Astrocyte of the cerebellum (primary cell): ENCODE data around the gene FAAP100.

Experiments used
- DNase-seq: peaks from one replicate; pipeline ENCODE4 v3.0.0-alpha.2; 2011; ENCODE audit warnings: low read depth
- H3K4me3 ChIP-seq: 2 replicates; pipeline ENCODE4 v1.5.1; 2011; ENCODE audit warnings: mild to moderate bottlenecking, low read depth, low read length, moderate library complexity
- in situ Hi-C: cut with HindIII; loops from 2 replicates; pipeline ENCODE4 v1.10.0; 2017; ENCODE audit warnings: low sequenced_read_pairs
- TF ChIP-seq, protein P1 (sequence below): IDR thresholded peaks from 2 replicates; pipeline ENCODE4 v1.5.1; 2012; ENCODE audit warnings: low read length, low read depth, moderate library complexity, mild to moderate bottlenecking; ENCODE audit errors: missing control alignments

The FAAP100 gene

DNA sequence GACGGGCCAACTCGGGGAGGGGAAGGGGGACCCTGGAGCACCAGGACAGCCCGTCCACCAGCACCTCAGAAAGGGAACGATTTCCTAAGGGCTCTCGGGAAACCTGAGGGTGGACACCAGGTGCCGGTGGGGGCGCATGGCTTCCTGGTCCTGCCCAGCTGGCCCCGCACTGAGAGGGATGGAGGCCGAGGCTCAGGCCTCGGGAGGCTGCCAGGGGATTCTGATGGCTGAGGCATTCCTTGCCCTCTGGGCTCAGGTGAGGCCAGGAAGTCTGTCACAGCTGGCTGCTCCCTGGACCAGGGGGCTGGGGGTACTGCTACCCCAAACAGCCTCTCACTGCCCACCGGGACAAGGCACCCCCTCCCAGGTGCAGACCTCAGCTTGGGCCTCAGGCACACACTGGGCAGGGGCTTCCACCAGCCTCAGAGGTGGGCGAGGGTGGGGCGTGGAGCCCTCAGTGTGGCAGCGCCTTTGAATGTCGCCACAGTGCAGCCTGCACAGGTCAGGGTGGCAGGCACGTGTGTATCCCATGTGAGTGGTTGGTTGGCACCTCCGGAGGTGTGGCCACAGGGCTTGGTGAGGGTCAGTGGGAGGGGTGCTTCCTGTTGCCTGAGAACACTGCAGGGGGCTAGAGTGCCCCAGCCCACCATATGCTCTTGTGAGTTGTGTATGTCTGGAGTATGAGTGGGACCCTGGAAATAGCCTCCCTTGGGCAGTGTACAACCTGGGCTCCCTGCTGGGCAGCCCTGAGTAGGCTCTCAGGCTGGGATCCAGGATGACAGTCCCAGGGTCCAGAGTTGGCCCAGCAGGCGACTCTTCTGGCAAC, 27.9 kb downstream of the FAAP100 start:
- in situ Hi-C loops, result no loop called here
- no peak overlapping the region for H3K4me3 ChIP-seq
- no peak for DNase-seq
- TF ChIP-seq, protein P1, sequence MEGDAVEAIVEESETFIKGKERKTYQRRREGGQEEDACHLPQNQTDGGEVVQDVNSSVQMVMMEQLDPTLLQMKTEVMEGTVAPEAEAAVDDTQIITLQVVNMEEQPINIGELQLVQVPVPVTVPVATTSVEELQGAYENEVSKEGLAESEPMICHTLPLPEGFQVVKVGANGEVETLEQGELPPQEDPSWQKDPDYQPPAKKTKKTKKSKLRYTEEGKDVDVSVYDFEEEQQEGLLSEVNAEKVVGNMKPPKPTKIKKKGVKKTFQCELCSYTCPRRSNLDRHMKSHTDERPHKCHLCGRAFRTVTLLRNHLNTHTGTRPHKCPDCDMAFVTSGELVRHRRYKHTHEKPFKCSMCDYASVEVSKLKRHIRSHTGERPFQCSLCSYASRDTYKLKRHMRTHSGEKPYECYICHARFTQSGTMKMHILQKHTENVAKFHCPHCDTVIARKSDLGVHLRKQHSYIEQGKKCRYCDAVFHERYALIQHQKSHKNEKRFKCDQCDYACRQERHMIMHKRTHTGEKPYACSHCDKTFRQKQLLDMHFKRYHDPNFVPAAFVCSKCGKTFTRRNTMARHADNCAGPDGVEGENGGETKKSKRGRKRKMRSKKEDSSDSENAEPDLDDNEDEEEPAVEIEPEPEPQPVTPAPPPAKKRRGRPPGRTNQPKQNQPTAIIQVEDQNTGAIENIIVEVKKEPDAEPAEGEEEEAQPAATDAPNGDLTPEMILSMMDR, result no peak

- in situ Hi-C loops, result no loop called here
- no peak overlapping the region for H3K4me3 ChIP-seq
- TF ChIP-seq, protein P1, result no peak
- DNase-seq, result no peak
Measured at GRCh38 chr17:81523402-81524038, 28.6 kb downstream of the FAAP100 start.

DNA sequence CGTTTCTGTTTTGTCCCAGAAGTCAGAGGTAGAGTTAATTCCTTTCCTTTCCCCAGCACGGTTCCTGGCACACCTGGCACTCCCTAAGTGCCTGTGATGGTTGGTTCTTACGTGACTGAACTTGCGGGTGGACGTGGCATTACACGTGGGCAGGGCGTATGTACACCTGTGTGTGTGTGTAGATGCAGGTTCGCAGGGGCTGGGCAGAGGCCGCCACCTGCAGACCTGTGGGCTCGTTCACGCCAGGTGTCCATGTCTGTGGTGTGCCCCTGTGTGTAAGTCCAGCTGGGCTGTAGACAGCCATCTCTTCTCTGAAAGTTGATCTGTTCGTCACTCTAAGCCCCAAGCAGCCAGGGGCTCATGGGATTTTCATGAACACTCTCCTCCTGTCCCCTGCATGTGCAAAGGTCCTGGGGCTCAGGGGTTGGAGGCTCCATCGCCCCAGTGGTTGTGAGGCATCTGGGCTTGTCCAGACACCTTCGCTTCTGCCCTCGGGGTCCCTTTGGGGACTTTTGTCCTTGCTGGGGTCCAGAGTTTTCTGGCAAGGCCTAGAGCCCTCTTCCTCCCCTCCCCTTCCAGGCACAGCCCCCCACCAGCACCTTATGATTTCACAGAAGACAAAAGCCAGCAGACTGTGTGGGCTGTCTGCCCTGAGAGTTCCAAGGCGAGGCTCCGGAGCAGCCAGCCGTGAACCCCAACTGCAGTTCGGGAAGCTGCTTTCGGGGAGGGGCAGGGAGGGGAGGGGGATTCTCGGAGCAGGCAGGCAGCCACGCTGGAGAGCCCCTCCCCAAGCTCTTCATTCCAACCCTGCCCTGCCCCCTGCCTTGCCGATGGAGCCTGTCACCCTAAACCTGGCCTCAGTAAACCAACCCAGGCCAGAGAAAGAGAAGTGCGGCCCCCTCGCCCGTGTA, 29.4 kb downstream of the FAAP100 start:
- no peak for DNase-seq
- TF ChIP-seq, protein P1, result peak; percentile 53
- H3K4me3 ChIP-seq, result no peak overlapping the region
- in situ Hi-C loops, result no loop called here

DNA sequence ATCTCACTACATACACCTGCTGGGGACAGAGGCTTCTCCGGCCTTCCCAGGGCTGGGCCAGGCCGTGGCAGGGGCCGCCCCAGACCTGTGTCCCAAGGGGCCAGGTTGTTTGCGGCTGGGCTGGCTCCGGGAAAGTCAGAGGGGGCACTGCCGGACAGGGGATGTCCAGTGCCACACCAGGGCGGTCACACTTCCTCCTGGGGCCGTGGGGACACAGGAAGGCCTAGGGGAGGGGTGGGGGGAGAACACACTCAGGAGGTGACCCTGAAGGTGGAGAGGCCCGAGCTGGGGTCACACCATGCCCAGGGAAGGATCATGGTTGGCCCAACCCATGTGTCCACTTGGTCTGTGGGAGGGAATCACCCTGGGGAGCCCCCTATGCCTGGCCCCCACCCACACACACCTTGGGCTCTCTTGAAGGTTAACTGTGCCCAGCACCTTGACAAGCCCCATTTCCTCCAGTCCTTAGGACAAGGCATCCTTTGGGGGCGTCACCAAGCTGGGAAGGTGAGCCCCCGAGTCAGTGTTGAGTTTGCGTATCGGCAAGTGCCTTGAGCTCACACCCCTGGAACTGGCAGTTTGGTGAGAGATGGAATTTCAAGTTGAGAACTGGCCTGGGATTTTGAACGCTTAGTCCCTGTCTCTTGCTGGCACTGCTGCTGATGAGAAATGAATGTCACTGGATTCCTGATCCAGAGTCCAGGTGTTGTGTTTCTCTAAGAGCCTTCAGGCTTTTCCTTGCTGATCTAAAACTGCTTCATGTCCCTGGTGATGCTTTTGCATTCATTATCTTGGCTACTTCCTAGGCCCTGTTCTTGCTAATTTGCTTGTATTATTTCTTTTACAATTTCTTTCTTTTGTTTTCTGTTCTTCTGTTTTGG, 31.9 kb downstream of the FAAP100 start:
- in situ Hi-C loops, result no loop called here
- TF ChIP-seq, protein P1, result no peak

GRCh38 chr17:81519284-81520020, 32.7 kb downstream of the FAAP100 start:
- TF ChIP-seq, protein P1, result peak; percentile 38
- in situ Hi-C loops, result loop anchor here (5.0 kb wide), 1 partner anchor 48 kb away; no protein-coding TSS in a partner anchor
- DNase-seq, result no peak
- peak overlapping the region; percentile 33 for H3K4me3 ChIP-seq

More for the DNA sequence above, 31.9 kb downstream of the FAAP100 start:
- DNase-seq, result no peak
- no peak overlapping the region for H3K4me3 ChIP-seq
